Measurements from ENCODE around the gene DMD.

DMD gene

GRCh38 chrX:32191316-32191715 lies 1020.0 kb downstream of the DMD start:
- Histone ChIP-seq H2AK5ac (ENCODE audit: low read length) (no peak overlapping the region), H3K4me3 (ENCODE audit: low read depth, low read length) (no peak overlapping the region), H2BK120ac (ENCODE audit: insufficient read depth, low read length, poor library complexity) (no peak overlapping the region), H3K18ac (ENCODE audit: low read length) (no peak overlapping the region), H3K9ac (ENCODE audit: low read length) (no peak overlapping the region), H2AFZ (ENCODE audit: insufficient read depth, low read length, poor library complexity) (no peak overlapping the region), H3K27ac (ENCODE audit: low read depth, low read length) (no peak overlapping the region), H3K79me1 (ENCODE audit: low read length) (no peaks in the 10 kb centered on the region), H3K4ac (ENCODE audit: low read depth, low read length) (no peak overlapping the region), H4K12ac (ENCODE audit: low read depth, low read length) (no peak overlapping the region), H3K27me3 (ENCODE audit: insufficient read depth, low read length) (no peaks in the 10 kb centered on the region), H3K4me1 (ENCODE audit: control insufficient read depth in 1 of 2, insufficient read depth in 2 of 2, low read length in 2 of 2) (no peaks in the 10 kb centered on the region), H4K91ac (ENCODE audit: low read depth, low read length) (no peak overlapping the region), H2BK5ac (ENCODE audit: low read depth, low read length, poor library complexity) (no peak overlapping the region), H3K36me3 (ENCODE audit: control insufficient read depth in 1 of 2, insufficient read depth in 2 of 2, low read length in 2 of 2) (no peaks in the 10 kb centered on the region), H3K14ac (ENCODE audit: low read length) (no peak overlapping the region), H3K79me2 (ENCODE audit: control insufficient read depth, insufficient read depth, low read length, poor library complexity) (no peaks in the 10 kb centered on the region), H3K23ac (ENCODE audit: low read length) (no peak overlapping the region), H4K8ac (ENCODE audit: low read depth, low read length) (no peak overlapping the region), H3K4me2 (ENCODE audit: low read length) (no peak overlapping the region), H3K9me3 (ENCODE audit: insufficient read depth, low read depth, low read length) (no peaks in the 10 kb centered on the region), H2BK12ac (ENCODE audit: low read length) (no peak overlapping the region)
- no CpG with 5 or more reads among the region's 6 CpGs for WGBS (ENCODE audit: extremely low coverage, insufficient coverage, insufficient read length)
- no peak for DNase-seq

GRCh38 chrX:32185160-32185559 lies 1026.2 kb downstream of the DMD start:
- H2AFZ ChIP-seq (ENCODE audit: insufficient read depth, low read length, poor library complexity), result no peak overlapping the region
- H3K27ac ChIP-seq (ENCODE audit: low read depth, low read length), result peak overlapping the region; percentile 53
- no peak overlapping the region for H4K12ac ChIP-seq (ENCODE audit: low read depth, low read length)
- H3K18ac ChIP-seq (ENCODE audit: low read length), result no peak overlapping the region
- H2BK120ac ChIP-seq (ENCODE audit: insufficient read depth, low read length, poor library complexity), result no peak overlapping the region
- no peak overlapping the region for H3K23ac ChIP-seq (ENCODE audit: low read length)
- H3K79me1 ChIP-seq (ENCODE audit: low read length), result no peaks in the 10 kb centered on the region
- no peaks in the 10 kb centered on the region for H3K4me1 ChIP-seq (ENCODE audit: control insufficient read depth in 1 of 2, insufficient read depth in 2 of 2, low read length in 2 of 2)
- no peak overlapping the region for H4K91ac ChIP-seq (ENCODE audit: low read depth, low read length)
- no peak overlapping the region for H3K9ac ChIP-seq (ENCODE audit: low read length)
- no peak overlapping the region for H4K8ac ChIP-seq (ENCODE audit: low read depth, low read length)
- H3K9me3 ChIP-seq (ENCODE audit: insufficient read depth, low read depth, low read length), result no peaks in the 10 kb centered on the region
- H2BK12ac ChIP-seq (ENCODE audit: low read length), result no peak overlapping the region
- H2AK5ac ChIP-seq (ENCODE audit: low read length), result no peak overlapping the region
- DNase-seq, result peak; percentile 28 to 77
- H3K36me3 ChIP-seq (ENCODE audit: control insufficient read depth in 1 of 2, insufficient read depth in 2 of 2, low read length in 2 of 2), result no peaks in the 10 kb centered on the region
- no peak overlapping the region for H2BK5ac ChIP-seq (ENCODE audit: low read depth, low read length, poor library complexity)
- no CpG with 5 or more reads among the region's 2 CpGs for WGBS (ENCODE audit: extremely low coverage, insufficient coverage, insufficient read length)
- H3K27me3 ChIP-seq (ENCODE audit: insufficient read depth, low read length), result no peaks in the 10 kb centered on the region
- H3K79me2 ChIP-seq (ENCODE audit: control insufficient read depth, insufficient read depth, low read length, poor library complexity), result no peaks in the 10 kb centered on the region
- H3K4me2 ChIP-seq (ENCODE audit: low read length), result no peak overlapping the region
- H3K14ac ChIP-seq (ENCODE audit: low read length), result no peak overlapping the region
- H3K4me3 ChIP-seq (ENCODE audit: low read depth, low read length), result no peak overlapping the region
- no peak overlapping the region for H3K4ac ChIP-seq (ENCODE audit: low read depth, low read length)

GRCh38 chrX:32183066-32183465 lies 1028.3 kb downstream of the DMD start:
- no peak overlapping the region for H3K4me2 ChIP-seq (ENCODE audit: low read length)

GRCh38 chrX:32176510-32176909 lies 1034.8 kb downstream of the DMD start:
- Histone ChIP-seq H3K9ac (ENCODE audit: low read length) (no peak overlapping the region), H4K12ac (ENCODE audit: low read depth, low read length) (no peak overlapping the region), H2BK120ac (ENCODE audit: insufficient read depth, low read length, poor library complexity) (no peak overlapping the region), H2AK5ac (ENCODE audit: low read length) (no peak overlapping the region), H3K27me3 (ENCODE audit: insufficient read depth, low read length) (no peaks in the 10 kb centered on the region), H4K8ac (ENCODE audit: low read depth, low read length) (no peak overlapping the region), H3K79me1 (ENCODE audit: low read length) (no peaks in the 10 kb centered on the region), H3K4me2 (ENCODE audit: low read length) (no peak overlapping the region), H3K79me2 (ENCODE audit: control insufficient read depth, insufficient read depth, low read length, poor library complexity) (no peaks in the 10 kb centered on the region), H2BK12ac (ENCODE audit: low read length) (no peak overlapping the region), H2BK5ac (ENCODE audit: low read depth, low read length, poor library complexity) (no peak overlapping the region), H3K9me3 (ENCODE audit: insufficient read depth, low read depth, low read length) (no peaks in the 10 kb centered on the region), H3K4ac (ENCODE audit: low read depth, low read length) (no peak overlapping the region), H3K36me3 (ENCODE audit: control insufficient read depth in 1 of 2, insufficient read depth in 2 of 2, low read length in 2 of 2) (no peaks in the 10 kb centered on the region), H3K4me3 (ENCODE audit: low read depth, low read length) (no peak overlapping the region), H4K91ac (ENCODE audit: low read depth, low read length) (no peak overlapping the region), H3K18ac (ENCODE audit: low read length) (no peak overlapping the region), H3K14ac (ENCODE audit: low read length) (no peak overlapping the region), H3K23ac (ENCODE audit: low read length) (no peak overlapping the region), H3K27ac (ENCODE audit: low read depth, low read length) (no peak overlapping the region), H3K4me1 (ENCODE audit: control insufficient read depth in 1 of 2, insufficient read depth in 2 of 2, low read length in 2 of 2) (no peaks in the 10 kb centered on the region), H2AFZ (ENCODE audit: insufficient read depth, low read length, poor library complexity) (no peak overlapping the region)
- WGBS (ENCODE audit: extremely low coverage, insufficient coverage, insufficient read length), result 100% methylated on average over 1 of the region's 5 CpGs
- no peak for DNase-seq

More at GRCh38 chrX:32183066-32183465, 1028.3 kb downstream of the DMD start:
- no peaks in the 10 kb centered on the region for H3K36me3 ChIP-seq (ENCODE audit: control insufficient read depth in 1 of 2, insufficient read depth in 2 of 2, low read length in 2 of 2)
- H2BK120ac ChIP-seq (ENCODE audit: insufficient read depth, low read length, poor library complexity), result no peak overlapping the region
- H4K91ac ChIP-seq (ENCODE audit: low read depth, low read length), result no peak overlapping the region
- no peak overlapping the region for H3K9ac ChIP-seq (ENCODE audit: low read length)
- no peaks in the 10 kb centered on the region for H3K4me1 ChIP-seq (ENCODE audit: control insufficient read depth in 1 of 2, insufficient read depth in 2 of 2, low read length in 2 of 2)
- H3K23ac ChIP-seq (ENCODE audit: low read length), result no peak overlapping the region
- H2BK5ac ChIP-seq (ENCODE audit: low read depth, low read length, poor library complexity), result no peak overlapping the region
- H3K14ac ChIP-seq (ENCODE audit: low read length), result no peak overlapping the region
- DNase-seq, result no peak
- no peak overlapping the region for H4K8ac ChIP-seq (ENCODE audit: low read depth, low read length)
- H3K27me3 ChIP-seq (ENCODE audit: insufficient read depth, low read length), result no peaks in the 10 kb centered on the region
- no peaks in the 10 kb centered on the region for H3K79me2 ChIP-seq (ENCODE audit: control insufficient read depth, insufficient read depth, low read length, poor library complexity)
- no peak overlapping the region for H2AFZ ChIP-seq (ENCODE audit: insufficient read depth, low read length, poor library complexity)
- no peaks in the 10 kb centered on the region for H3K79me1 ChIP-seq (ENCODE audit: low read length)
- H3K4ac ChIP-seq (ENCODE audit: low read depth, low read length), result no peak overlapping the region
- no peaks in the 10 kb centered on the region for H3K9me3 ChIP-seq (ENCODE audit: insufficient read depth, low read depth, low read length)
- no peak overlapping the region for H4K12ac ChIP-seq (ENCODE audit: low read depth, low read length)
- H3K18ac ChIP-seq (ENCODE audit: low read length), result no peak overlapping the region
- no peak overlapping the region for H2BK12ac ChIP-seq (ENCODE audit: low read length)
- no peak overlapping the region for H3K4me3 ChIP-seq (ENCODE audit: low read depth, low read length)
- no peak overlapping the region for H2AK5ac ChIP-seq (ENCODE audit: low read length)
- no peak overlapping the region for H3K27ac ChIP-seq (ENCODE audit: low read depth, low read length)

Data from trophoblast cell (in vitro differentiated cells and primary cell).